Measurements from ENCODE around the gene TMEM175.
"Not testable (repeated sequence)": the region's sequence is repeated elsewhere in the genome, so short reads cannot be mapped to it uniquely, and the experiment has no call there.

Gene TMEM175

GRCh38 chr4:999240-999863 lies 67.1 kb downstream of the TMEM175 start:
- in situ Hi-C loops (cut with HindIII; ENCODE audit: low sequenced_read_pairs) = not testable (repeated sequence)

GRCh38 chr4:999882-1000425 lies 67.7 kb downstream of the TMEM175 start:
- in situ Hi-C loops (cut with HindIII; ENCODE audit: low sequenced_read_pairs) = no loop called here

- in situ Hi-C loops (cut with HindIII; ENCODE audit: low sequenced_read_pairs) = no loop called here
These were observed 68.5 kb downstream of the TMEM175 start for GRCh38 chr4:1000686-1001260.

GRCh38 chr4:1001561-1002130 lies 69.4 kb downstream of the TMEM175 start:
- in situ Hi-C loops (cut with HindIII; ENCODE audit: low sequenced_read_pairs) = no loop called here

- in situ Hi-C loops (cut with HindIII; ENCODE audit: low sequenced_read_pairs) = no loop called here
These were observed 69.9 kb downstream of the TMEM175 start for GRCh38 chr4:1002131-1002630.

GRCh38 chr4:1002631-1003251 lies 70.5 kb downstream of the TMEM175 start:
- in situ Hi-C loops (cut with HindIII; ENCODE audit: low sequenced_read_pairs) = no loop called here

GRCh38 chr4:1003271-1004070 lies 71.2 kb downstream of the TMEM175 start:
- in situ Hi-C loops (cut with HindIII; ENCODE audit: low sequenced_read_pairs) = no loop called here

GRCh38 chr4:1004071-1004418 lies 71.8 kb downstream of the TMEM175 start:
- in situ Hi-C loops (cut with HindIII; ENCODE audit: low sequenced_read_pairs) = no loop called here

GRCh38 chr4:1004557-1005485 lies 72.6 kb downstream of the TMEM175 start:
- in situ Hi-C loops (cut with HindIII; ENCODE audit: low sequenced_read_pairs) = no loop called here

GRCh38 chr4:1006856-1007255 lies 74.6 kb downstream of the TMEM175 start:
- in situ Hi-C loops (cut with HindIII; ENCODE audit: low sequenced_read_pairs) = no loop called here
